SK-N-SH treated with all-trans-retinoic acid at 6 μM for 48 hours (cell line): ENCODE data around the gene CENPQ.

ENCODE experiments used
- CSDC2 ChIP-seq: fragments of 250-450 bp; sonication (Bioruptor Pico); IDR thresholded peaks from 2 replicates; pipeline ENCODE4 v1.5.0; 2020; ENCODE audit warnings: mild to moderate bottlenecking, moderate library complexity
- ZFP30 ChIP-seq: fragments of 450-650 bp; formaldehyde crosslinking; IDR thresholded peaks from 2 replicates; pipeline ENCODE4 v1.5.0; 2022; ENCODE audit warnings: mild to moderate bottlenecking, moderate library complexity

GRCh38 chr6:49506569-49507111 is 43.5 kb downstream of the CENPQ start:
- TF ChIP-seq CSDC2 (CRISPR knock-in tag): no peak
- no peak for TF ChIP-seq ZFP30
